B cell (primary cell): ENCODE measurements around the gene ABCA4.

Experiments used
- EZH2 ChIP-seq: IDR thresholded peaks from 2 replicates; pipeline ENCODE4 v1.6.1; 2012; ENCODE audit warnings: borderline replicate concordance, low read depth, mild to moderate bottlenecking, moderate library complexity, low read length; ENCODE audit not compliant: insufficient read depth, poor library complexity, severe bottlenecking
- TF ChIP-seq, protein P1 (sequence below): fragments of 200-600 bp; IDR thresholded peaks from one replicate; pipeline ENCODE4 v1.8.0; 2022; ENCODE audit warnings: antibody characterized with exemption, mild to moderate bottlenecking

- TF ChIP-seq, protein P1, sequence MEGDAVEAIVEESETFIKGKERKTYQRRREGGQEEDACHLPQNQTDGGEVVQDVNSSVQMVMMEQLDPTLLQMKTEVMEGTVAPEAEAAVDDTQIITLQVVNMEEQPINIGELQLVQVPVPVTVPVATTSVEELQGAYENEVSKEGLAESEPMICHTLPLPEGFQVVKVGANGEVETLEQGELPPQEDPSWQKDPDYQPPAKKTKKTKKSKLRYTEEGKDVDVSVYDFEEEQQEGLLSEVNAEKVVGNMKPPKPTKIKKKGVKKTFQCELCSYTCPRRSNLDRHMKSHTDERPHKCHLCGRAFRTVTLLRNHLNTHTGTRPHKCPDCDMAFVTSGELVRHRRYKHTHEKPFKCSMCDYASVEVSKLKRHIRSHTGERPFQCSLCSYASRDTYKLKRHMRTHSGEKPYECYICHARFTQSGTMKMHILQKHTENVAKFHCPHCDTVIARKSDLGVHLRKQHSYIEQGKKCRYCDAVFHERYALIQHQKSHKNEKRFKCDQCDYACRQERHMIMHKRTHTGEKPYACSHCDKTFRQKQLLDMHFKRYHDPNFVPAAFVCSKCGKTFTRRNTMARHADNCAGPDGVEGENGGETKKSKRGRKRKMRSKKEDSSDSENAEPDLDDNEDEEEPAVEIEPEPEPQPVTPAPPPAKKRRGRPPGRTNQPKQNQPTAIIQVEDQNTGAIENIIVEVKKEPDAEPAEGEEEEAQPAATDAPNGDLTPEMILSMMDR = no peak
- no peak for TF ChIP-seq EZH2
Observed at GRCh38 chr1:94069919-94070285, 51.0 kb downstream of the ABCA4 start.
